Stimulated activated CD8-positive, alpha-beta memory T cell treated with anti-CD3 and anti-CD28 coated beads, Interleukin-15, amount 100 ng/mL, for 24 hours (primary cell): Measurements from ENCODE around the gene EEA1.
"Not testable (repeated sequence)": the region's sequence is repeated elsewhere in the genome, so short reads cannot be mapped to it uniquely, and the experiment has no call there.

Experiments used
- DNase-seq: peaks from one replicate; pipeline ENCODE4 v3.0.0-alpha.2; 2020; ENCODE audit warnings: low read depth

Gene EEA1

GRCh38 chr12:92802906-92803305 lies 126.2 kb downstream of the EEA1 start:
- DNase-seq, result no peak

GRCh38 chr12:92796650-92797049 lies 132.4 kb downstream of the EEA1 start:
- no peak for DNase-seq

GRCh38 chr12:92794814-92795213 lies 134.3 kb downstream of the EEA1 start:
- DNase-seq, result no peak

GRCh38 chr12:92794356-92794755 lies 134.7 kb downstream of the EEA1 start:
- not testable (repeated sequence) for DNase-seq

- DNase-seq, result no peak
Observed at GRCh38 chr12:92786045-92786444, 143.1 kb downstream of the EEA1 start.

GRCh38 chr12:92785563-92785950 lies 143.5 kb downstream of the EEA1 start:
- no peak for DNase-seq

- no peak for DNase-seq
Observed at GRCh38 chr12:92784797-92785562, 144.1 kb downstream of the EEA1 start.

GRCh38 chr12:92784356-92784755 lies 144.7 kb downstream of the EEA1 start:
- no peak for DNase-seq

- DNase-seq, result no peak
Observed at GRCh38 chr12:92779902-92780301, 149.2 kb downstream of the EEA1 start.

- DNase-seq, result no peak
Observed at GRCh38 chr12:92778525-92778924, 150.6 kb downstream of the EEA1 start.

GRCh38 chr12:92775416-92775815 lies 153.7 kb downstream of the EEA1 start:
- no peak for DNase-seq

GRCh38 chr12:92771001-92771400 lies 158.1 kb downstream of the EEA1 start:
- no peak for DNase-seq

GRCh38 chr12:92769124-92769901 lies 159.8 kb downstream of the EEA1 start:
- DNase-seq, result no peak

- DNase-seq, result no peak
Observed at GRCh38 chr12:92765871-92766270, 163.2 kb downstream of the EEA1 start.

- DNase-seq, result no peak
Observed at GRCh38 chr12:92764831-92765230, 164.3 kb downstream of the EEA1 start.

- no peak for DNase-seq
Observed at GRCh38 chr12:92762773-92763172, 166.3 kb downstream of the EEA1 start.

- no peak for DNase-seq
Observed at GRCh38 chr12:92759634-92760268, 169.3 kb downstream of the EEA1 start.

GRCh38 chr12:92757597-92758121 lies 171.4 kb downstream of the EEA1 start:
- no peak for DNase-seq

- no peak for DNase-seq
Observed at GRCh38 chr12:92756898-92757596, 172.0 kb downstream of the EEA1 start.

- no peak for DNase-seq
Observed at GRCh38 chr12:92753976-92754885, 174.9 kb downstream of the EEA1 start.

- DNase-seq, result not testable (repeated sequence)
Observed at GRCh38 chr12:92749691-92750090, 179.4 kb downstream of the EEA1 start.
